ENCODE results near the gene ACAD9. TPM values are rescaled to one million over a fixed set of nuclear protein-coding genes. Genes with fewer than 3 reads are reported as not detected.

The ACAD9 gene
- total and polyA plus RNA-seq, 2 donors (not counting 1 experiment from before 2014, with no cell fraction given), result 33.6 to 41.6 TPM

DNA sequence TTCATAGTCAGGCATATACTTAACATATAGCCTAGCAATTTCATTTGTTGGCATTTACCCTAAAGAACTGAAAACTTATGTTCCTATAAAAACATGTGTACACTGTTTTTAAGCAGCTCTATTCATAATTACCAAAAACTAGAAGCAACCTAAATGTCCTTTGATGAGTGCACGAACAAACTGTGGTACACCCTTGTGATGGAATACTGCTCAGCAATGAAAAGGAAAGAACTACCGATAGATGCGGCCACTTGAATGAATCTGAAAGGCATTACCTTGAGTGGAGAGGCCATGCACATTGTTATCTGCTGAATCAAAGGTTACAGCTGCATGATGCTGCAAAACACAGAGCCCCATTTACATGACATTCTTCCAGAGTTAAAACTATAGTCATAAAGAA is 69.7 kb downstream of the ACAD9 start:
- no peak for TF ChIP-seq EZH2 (IDR thresholded peaks at IDR 0.05; ENCODE audit: low read length, missing control alignments)
- TF ChIP-seq, protein P1, sequence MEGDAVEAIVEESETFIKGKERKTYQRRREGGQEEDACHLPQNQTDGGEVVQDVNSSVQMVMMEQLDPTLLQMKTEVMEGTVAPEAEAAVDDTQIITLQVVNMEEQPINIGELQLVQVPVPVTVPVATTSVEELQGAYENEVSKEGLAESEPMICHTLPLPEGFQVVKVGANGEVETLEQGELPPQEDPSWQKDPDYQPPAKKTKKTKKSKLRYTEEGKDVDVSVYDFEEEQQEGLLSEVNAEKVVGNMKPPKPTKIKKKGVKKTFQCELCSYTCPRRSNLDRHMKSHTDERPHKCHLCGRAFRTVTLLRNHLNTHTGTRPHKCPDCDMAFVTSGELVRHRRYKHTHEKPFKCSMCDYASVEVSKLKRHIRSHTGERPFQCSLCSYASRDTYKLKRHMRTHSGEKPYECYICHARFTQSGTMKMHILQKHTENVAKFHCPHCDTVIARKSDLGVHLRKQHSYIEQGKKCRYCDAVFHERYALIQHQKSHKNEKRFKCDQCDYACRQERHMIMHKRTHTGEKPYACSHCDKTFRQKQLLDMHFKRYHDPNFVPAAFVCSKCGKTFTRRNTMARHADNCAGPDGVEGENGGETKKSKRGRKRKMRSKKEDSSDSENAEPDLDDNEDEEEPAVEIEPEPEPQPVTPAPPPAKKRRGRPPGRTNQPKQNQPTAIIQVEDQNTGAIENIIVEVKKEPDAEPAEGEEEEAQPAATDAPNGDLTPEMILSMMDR (conservative IDR thresholded peaks at IDR 0.05 in 1 of 2, IDR thresholded peaks at IDR 0.05 in 1 of 2; ENCODE audit: low read depth in 1 of 2, low read length in 2 of 2), result no peak
- no peak overlapping the region for H3K9ac ChIP-seq (ENCODE audit: insufficient read depth, low read length)

DNA sequence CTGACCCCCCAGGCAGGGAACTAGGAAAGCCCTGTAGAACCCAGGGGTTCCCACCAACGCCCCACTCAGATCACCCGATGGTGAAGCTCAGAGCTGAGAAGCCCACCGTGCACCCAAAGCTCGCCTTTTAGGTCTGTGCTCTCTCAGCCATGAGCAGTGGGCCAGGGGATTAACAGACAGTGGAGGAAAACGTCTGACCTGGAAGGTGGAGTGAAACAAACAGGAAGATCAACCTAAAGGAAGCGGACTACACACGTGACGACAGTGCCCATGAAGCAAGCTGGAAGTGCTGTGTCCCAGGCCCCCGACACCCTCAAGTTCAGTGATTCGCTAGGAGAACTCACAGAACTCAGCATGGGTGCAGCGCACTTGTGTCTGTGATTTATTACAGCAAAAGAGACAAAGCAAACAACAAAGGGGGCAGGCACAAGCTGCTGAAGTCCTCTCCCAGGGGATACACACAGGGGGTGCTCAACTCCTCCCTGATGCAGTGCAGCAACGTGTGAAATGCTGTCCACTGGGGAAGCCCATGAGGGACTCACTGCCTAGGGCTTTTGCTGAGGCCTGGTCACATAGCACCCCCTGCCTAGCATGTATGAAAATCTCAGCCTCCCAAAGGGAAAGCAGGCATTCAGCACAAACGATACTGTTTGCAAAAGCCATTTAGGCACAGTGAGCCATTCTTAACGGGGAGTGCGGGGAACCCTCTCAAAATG is 71.0 kb downstream of the ACAD9 start:
- Histone ChIP-seq H3K4me2 (ENCODE audit: extremely low read depth, insufficient read depth, low read length) (no peak overlapping the region), H3K9me3 (ENCODE audit: control insufficient read depth, insufficient read depth, low read depth, low read length) (no peaks in the 10 kb centered on the region), H4K20me1 (ENCODE audit: control insufficient read depth, extremely low read depth, insufficient read depth, low read length) (no peaks in the 10 kb centered on the region), H3K9ac (ENCODE audit: insufficient read depth, low read length) (no peak overlapping the region), H3K27me3 (ENCODE audit: control insufficient read depth, insufficient read depth, low read length) (peaks cover 6% of the 10 kb centered on the region), H3K4me1 (ENCODE audit: control insufficient read depth, extremely low read depth, insufficient read depth, low read length) (no peaks in the 10 kb centered on the region), H2AFZ (ENCODE audit: low read length) (no peak overlapping the region), H3K79me2 (ENCODE audit: control insufficient read depth, insufficient read depth, low read length) (no peaks in the 10 kb centered on the region), H3K27ac (ENCODE audit: insufficient read depth, low read length) (no peak overlapping the region), H3K36me3 (ENCODE audit: control insufficient read depth, insufficient read depth, low read length) (no peaks in the 10 kb centered on the region), H3K4me3 (replicated peaks in 1 of 4; ENCODE audit: control extremely low read depth in 1 of 4, insufficient read depth in 1 of 4, low read depth in 3 of 4, low read length in 4 of 4) (no peak overlapping the region)
- TF ChIP-seq, protein P1 (conservative IDR thresholded peaks at IDR 0.05 in 1 of 2, IDR thresholded peaks at IDR 0.05 in 1 of 2; ENCODE audit: low read depth in 1 of 2, low read length in 2 of 2), result peak; percentile 26 to 28
- no peak for TF ChIP-seq EZH2 (IDR thresholded peaks at IDR 0.05; ENCODE audit: low read length, missing control alignments)
- peak; percentile 34 to 47 for DNase-seq (ENCODE audit: low read depth in 2 of 2)

More for the DNA sequence above, 69.7 kb downstream of the ACAD9 start:
- no peaks in the 10 kb centered on the region for H3K36me3 ChIP-seq (ENCODE audit: control insufficient read depth, insufficient read depth, low read length)
- H3K27me3 ChIP-seq (ENCODE audit: control insufficient read depth, insufficient read depth, low read length), result peaks cover 6% of the 10 kb centered on the region
- H3K4me2 ChIP-seq (ENCODE audit: extremely low read depth, insufficient read depth, low read length), result no peak overlapping the region
- no peak for DNase-seq (ENCODE audit: low read depth in 2 of 2)
- no peak overlapping the region for H3K4me3 ChIP-seq (replicated peaks in 1 of 4; ENCODE audit: control extremely low read depth in 1 of 4, insufficient read depth in 1 of 4, low read depth in 3 of 4, low read length in 4 of 4)
- H3K27ac ChIP-seq (ENCODE audit: insufficient read depth, low read length), result no peak overlapping the region
- no peaks in the 10 kb centered on the region for H4K20me1 ChIP-seq (ENCODE audit: control insufficient read depth, extremely low read depth, insufficient read depth, low read length)
- H3K79me2 ChIP-seq (ENCODE audit: control insufficient read depth, insufficient read depth, low read length), result no peaks in the 10 kb centered on the region
- no peaks in the 10 kb centered on the region for H3K4me1 ChIP-seq (ENCODE audit: control insufficient read depth, extremely low read depth, insufficient read depth, low read length)
- no peaks in the 10 kb centered on the region for H3K9me3 ChIP-seq (ENCODE audit: control insufficient read depth, insufficient read depth, low read depth, low read length)
- no peak overlapping the region for H2AFZ ChIP-seq (ENCODE audit: low read length)

DNA sequence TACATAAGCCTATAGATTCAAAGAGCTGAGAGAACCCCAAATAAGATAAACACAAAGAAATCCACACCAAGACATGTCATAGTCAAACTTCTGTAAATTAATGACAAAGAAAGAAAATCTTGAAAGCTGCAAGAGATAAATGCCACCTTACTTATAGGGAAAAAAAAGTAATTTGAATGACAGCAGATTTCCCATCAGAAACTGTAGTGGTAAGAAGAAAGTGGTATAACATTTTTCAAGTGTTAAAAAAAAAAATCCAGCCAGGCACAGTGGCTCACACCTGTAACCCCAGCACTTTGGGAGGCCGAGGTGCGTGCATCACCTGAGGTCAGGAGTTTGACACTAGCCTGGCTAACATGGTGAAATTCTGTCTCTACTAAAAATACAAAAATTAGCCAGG is 77.0 kb downstream of the ACAD9 start:
- no peaks in the 10 kb centered on the region for H3K79me2 ChIP-seq (ENCODE audit: control insufficient read depth, insufficient read depth, low read length)
- H4K20me1 ChIP-seq (ENCODE audit: control insufficient read depth, extremely low read depth, insufficient read depth, low read length), result no peaks in the 10 kb centered on the region
- TF ChIP-seq, protein P1 (conservative IDR thresholded peaks at IDR 0.05 in 1 of 2, IDR thresholded peaks at IDR 0.05 in 1 of 2; ENCODE audit: low read depth in 1 of 2, low read length in 2 of 2), result no peak
- TF ChIP-seq EZH2 (IDR thresholded peaks at IDR 0.05; ENCODE audit: low read length, missing control alignments), result no peak
- no peaks in the 10 kb centered on the region for H3K36me3 ChIP-seq (ENCODE audit: control insufficient read depth, insufficient read depth, low read length)
- H3K4me2 ChIP-seq (ENCODE audit: extremely low read depth, insufficient read depth, low read length), result no peak overlapping the region
- no peak overlapping the region for H3K4me3 ChIP-seq (replicated peaks in 1 of 4; ENCODE audit: control extremely low read depth in 1 of 4, insufficient read depth in 1 of 4, low read depth in 3 of 4, low read length in 4 of 4)
- H3K27me3 ChIP-seq (ENCODE audit: control insufficient read depth, insufficient read depth, low read length), result no peaks in the 10 kb centered on the region
- no peak overlapping the region for H3K27ac ChIP-seq (ENCODE audit: insufficient read depth, low read length)
- no peaks in the 10 kb centered on the region for H3K4me1 ChIP-seq (ENCODE audit: control insufficient read depth, extremely low read depth, insufficient read depth, low read length)
- no peak for DNase-seq (ENCODE audit: low read depth in 2 of 2)
- H2AFZ ChIP-seq (ENCODE audit: low read length), result no peak overlapping the region
- H3K9me3 ChIP-seq (ENCODE audit: control insufficient read depth, insufficient read depth, low read depth, low read length), result no peaks in the 10 kb centered on the region
- H3K9ac ChIP-seq (ENCODE audit: insufficient read depth, low read length), result no peak overlapping the region

Other genes with a start within 250 kb of the ACAD9 start
- gene RPN1, start 228.8 kb upstream of the ACAD9 start, total RNA-seq, result 303 and 417 TPM in 2 replicates
- 342 and 359 TPM in 2 replicates for gene RPN1, start 228.8 kb upstream of the ACAD9 start, polyA plus RNA-seq
- gene RAB7A, start 153.4 kb upstream of the ACAD9 start, total RNA-seq, result 29.5 and 54.2 TPM in 2 replicates
- gene RAB7A, start 153.4 kb upstream of the ACAD9 start, polyA plus RNA-seq, result 415 and 479 TPM in 2 replicates
- under 0.01 TPM in 1 of 2 replicates, not detected in the other for gene CFAP92, start 114.5 kb downstream of the ACAD9 start, total RNA-seq
- 0.07 and 0.09 TPM in 2 replicates for gene CFAP92, start 114.5 kb downstream of the ACAD9 start, polyA plus RNA-seq
- not detected in 2 replicates for gene EFCC1, start 121.7 kb downstream of the ACAD9 start, total RNA-seq
- not detected in 2 replicates for gene EFCC1, start 121.7 kb downstream of the ACAD9 start, polyA plus RNA-seq
- not detected in 2 replicates for gene GP9, start 181.2 kb downstream of the ACAD9 start, total RNA-seq
- gene GP9, start 181.2 kb downstream of the ACAD9 start, polyA plus RNA-seq, result not detected in 2 replicates
- gene RAB43, start 242.2 kb downstream of the ACAD9 start, total RNA-seq, result 12.1 and 21.5 TPM in 2 replicates
- gene RAB43, start 242.2 kb downstream of the ACAD9 start, polyA plus RNA-seq, result 5.7 and 6.6 TPM in 2 replicates